Measurements from ENCODE around the gene GDF10. TPM values are rescaled to one million over a fixed set of nuclear protein-coding genes. Genes with fewer than 3 reads are reported as not detected.

GDF10 gene
- total RNA-seq, 1 donor from 2014 or later, result 0.74 TPM

- H3K27ac Mint-ChIP-seq (ENCODE audit: unreplicated experiment), result no peak overlapping the region
- TF ChIP-seq CTCF (IDR thresholded peaks at IDR 0.05; ENCODE audit: unreplicated experiment), result peak; percentile 89
- H3K36me3 Mint-ChIP-seq (ENCODE audit: low read depth, unreplicated experiment), result no peaks in the 10 kb centered on the region
- H3K27me3 Mint-ChIP-seq (ENCODE audit: unreplicated experiment), result peaks cover 4% of the 10 kb centered on the region
- no peaks in the 10 kb centered on the region for H3K4me1 Mint-ChIP-seq (ENCODE audit: unreplicated experiment)
- DNase-seq (ENCODE audit: low spot score), result peak; percentile 72
- H3K4me3 Mint-ChIP-seq (ENCODE audit: unreplicated experiment), result no peak overlapping the region
- H3K9me3 Mint-ChIP-seq (ENCODE audit: unreplicated experiment), result no peaks in the 10 kb centered on the region
Observed at GRCh38 chr10:47361293-47361692, 61.3 kb downstream of the GDF10 start.

- H3K27me3 Mint-ChIP-seq (ENCODE audit: unreplicated experiment), result peaks cover 4% of the 10 kb centered on the region
- H3K4me3 Mint-ChIP-seq (ENCODE audit: unreplicated experiment), result no peak overlapping the region
Observed at GRCh38 chr10:47362199-47362598, 62.2 kb downstream of the GDF10 start.

More at GRCh38 chr10:47362199-47362598, 62.2 kb downstream of the GDF10 start:
- no peak for DNase-seq (ENCODE audit: low spot score)
- TF ChIP-seq CTCF (IDR thresholded peaks at IDR 0.05; ENCODE audit: unreplicated experiment), result no peak
- H3K9me3 Mint-ChIP-seq (ENCODE audit: unreplicated experiment), result no peaks in the 10 kb centered on the region
- no peak overlapping the region for H3K27ac Mint-ChIP-seq (ENCODE audit: unreplicated experiment)
- H3K36me3 Mint-ChIP-seq (ENCODE audit: low read depth, unreplicated experiment), result no peaks in the 10 kb centered on the region
- H3K4me1 Mint-ChIP-seq (ENCODE audit: unreplicated experiment), result no peaks in the 10 kb centered on the region

Other genes with a start within 250 kb of the GDF10 start
- not detected for gene GDF2, start 22.3 kb downstream of the GDF10 start, total RNA-seq (ENCODE audit: unreplicated experiment)
- not detected for gene RBP3, start 48.2 kb downstream of the GDF10 start, total RNA-seq (ENCODE audit: unreplicated experiment)
- 0.41 TPM for gene ZNF488, start 84.1 kb downstream of the GDF10 start, total RNA-seq (ENCODE audit: unreplicated experiment)
- gene ANXA8, start 183.9 kb downstream of the GDF10 start, total RNA-seq (ENCODE audit: unreplicated experiment), result not detected
- not detected for gene FAM25G, start 191.5 kb downstream of the GDF10 start, total RNA-seq (ENCODE audit: unreplicated experiment)
- 7.8 TPM for gene AGAP9, start 223.4 kb downstream of the GDF10 start, total RNA-seq (ENCODE audit: unreplicated experiment)

Measured in endothelial cell (in vitro differentiated cells).